Measurements from ENCODE around the gene NUP214.

- TF ChIP-seq ZFX (IDR thresholded peaks at IDR 0.05; ENCODE audit: borderline replicate concordance), result no peak
- no peak for TF ChIP-seq CTCF (IDR thresholded peaks at IDR 0.05)
Measured at GRCh38 chr9:131240047-131240921, 114.9 kb downstream of the NUP214 start.
